SW480 (cell line): ENCODE measurements around the gene LRRC8A.

Experiments
- DNase-seq: peaks from one replicate; pipeline ENCODE4 v3.0.0-alpha.2; 2016; ENCODE audit warnings: low spot score

Gene LRRC8A

DNA sequence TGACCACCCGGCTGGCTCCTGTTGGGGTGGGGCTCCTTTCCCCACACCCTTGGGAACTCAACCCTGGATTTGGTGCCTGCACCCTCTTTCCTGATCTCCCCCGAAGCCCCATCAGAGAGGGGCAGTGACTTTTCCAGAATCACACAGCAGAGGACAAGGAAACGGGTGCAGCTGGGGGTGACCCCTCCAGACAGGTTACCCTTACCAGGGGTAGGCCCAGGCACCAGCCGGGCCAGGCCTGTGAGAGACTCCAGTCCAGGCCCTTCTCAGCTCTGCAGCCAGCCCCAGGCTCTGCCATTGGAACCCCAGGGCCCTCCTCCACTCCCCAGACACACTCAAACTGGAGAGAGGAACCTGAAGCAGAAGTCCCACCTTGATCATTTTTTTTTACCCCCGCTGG, 19.9 kb downstream of the LRRC8A start:
- DNase-seq: no peak

GRCh38 chr9:128902351-128903078, 20.6 kb downstream of the LRRC8A start:
- peak; percentile 97 for DNase-seq

DNA sequence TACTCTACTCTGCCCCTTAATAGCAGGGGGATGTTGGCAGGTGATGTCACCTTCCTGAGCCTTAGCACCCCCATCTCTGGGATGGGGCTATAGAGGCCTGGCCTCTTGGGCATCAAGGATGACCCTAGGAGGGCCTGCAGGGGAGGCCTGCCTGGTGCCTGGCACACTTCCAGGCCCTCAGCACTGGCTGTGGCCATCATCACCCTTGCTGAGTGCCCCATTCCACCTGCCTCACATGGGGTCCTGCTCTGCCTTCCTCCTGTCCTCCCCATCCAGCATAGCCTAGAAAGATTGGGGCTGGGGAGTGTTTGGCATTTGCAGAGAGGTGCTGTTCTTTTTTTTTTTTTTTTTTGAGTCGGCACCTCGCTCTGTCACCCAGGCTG, 21.1 kb downstream of the LRRC8A start:
- no peak for DNase-seq

DNA sequence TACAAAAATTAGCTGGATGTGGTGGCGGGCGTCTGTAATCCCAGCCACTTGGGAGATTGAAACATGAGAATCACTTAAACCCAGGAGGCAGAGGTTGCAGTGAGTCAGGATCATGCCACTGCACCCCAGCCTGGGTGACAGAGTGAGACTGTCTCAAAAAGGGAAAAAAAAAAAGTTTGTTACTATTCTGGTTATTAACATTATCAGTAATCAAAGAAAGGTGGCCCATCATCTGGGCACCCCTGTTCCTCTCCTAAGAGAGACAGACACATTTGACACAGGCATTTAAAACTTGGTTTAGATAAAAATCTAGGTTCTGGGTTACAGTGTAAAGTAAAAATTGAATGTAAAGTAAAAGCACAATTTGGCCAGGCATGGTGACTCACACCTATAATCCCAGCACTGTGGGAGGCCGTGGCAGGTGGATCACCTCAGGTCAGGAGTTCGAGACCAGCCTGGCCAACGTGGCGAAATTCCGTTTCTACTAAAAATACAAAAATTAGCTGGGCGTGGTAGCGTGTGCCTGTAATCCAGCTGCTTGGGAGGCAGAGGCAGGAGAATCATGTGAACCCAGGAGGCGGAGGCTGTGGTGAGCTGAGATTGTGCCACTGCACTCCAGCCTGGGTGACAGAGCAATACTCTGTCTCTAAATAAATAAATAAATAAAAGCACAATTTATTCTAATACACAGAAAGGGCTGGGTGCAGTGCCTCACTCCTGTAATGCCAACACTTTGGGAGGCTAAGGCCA, 22.1 kb downstream of the LRRC8A start:
- DNase-seq: no peak

DNA sequence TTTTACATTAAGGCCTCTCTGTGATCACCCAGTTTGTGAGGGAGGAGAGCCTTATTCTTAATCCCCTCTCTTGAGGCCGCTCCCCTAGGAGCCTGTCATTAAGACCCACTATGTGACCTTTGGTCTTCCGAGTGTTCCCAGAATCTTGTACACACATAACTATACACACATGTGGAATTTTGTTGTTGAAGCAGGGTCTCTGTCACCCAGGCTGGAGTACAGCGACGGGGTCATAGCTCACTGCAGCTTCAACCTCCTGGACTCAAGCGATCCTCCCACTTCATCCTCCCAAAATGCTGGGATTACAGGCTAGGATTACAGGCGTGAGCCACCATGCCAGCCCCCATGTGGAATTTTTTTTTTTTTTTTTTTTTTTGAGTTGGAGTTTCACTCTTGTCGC, 24.0 kb downstream of the LRRC8A start:
- no peak for DNase-seq

DNA sequence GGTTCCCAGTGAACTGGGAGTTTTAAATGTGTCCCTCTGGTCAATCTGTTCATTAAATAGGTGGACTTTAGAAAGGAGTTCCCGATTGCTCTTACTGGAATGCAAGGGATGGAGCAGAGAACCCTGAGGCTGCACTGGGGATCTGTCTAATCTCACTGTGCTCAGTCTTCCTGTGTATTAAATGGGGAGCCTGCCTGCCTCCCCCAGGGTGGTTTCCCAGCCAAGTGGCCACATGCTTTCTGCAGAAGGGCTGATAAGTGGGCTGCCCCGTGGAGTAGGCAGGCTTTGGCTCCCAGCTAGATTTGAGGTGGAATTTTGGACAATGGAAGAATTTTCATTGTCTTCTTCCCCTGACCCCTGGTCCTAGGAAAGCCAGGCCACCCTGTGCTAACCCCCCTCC, 24.8 kb downstream of the LRRC8A start:
- no peak for DNase-seq

DNA sequence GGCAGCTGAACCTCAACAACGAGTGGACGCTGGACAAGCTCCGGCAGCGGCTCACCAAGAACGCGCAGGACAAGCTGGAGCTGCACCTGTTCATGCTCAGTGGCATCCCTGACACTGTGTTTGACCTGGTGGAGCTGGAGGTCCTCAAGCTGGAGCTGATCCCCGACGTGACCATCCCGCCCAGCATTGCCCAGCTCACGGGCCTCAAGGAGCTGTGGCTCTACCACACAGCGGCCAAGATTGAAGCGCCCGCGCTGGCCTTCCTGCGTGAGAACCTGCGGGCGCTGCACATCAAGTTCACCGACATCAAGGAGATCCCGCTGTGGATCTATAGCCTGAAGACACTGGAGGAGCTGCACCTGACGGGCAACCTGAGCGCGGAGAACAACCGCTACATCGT, 26.4 kb downstream of the LRRC8A start:
- no peak for DNase-seq

DNA sequence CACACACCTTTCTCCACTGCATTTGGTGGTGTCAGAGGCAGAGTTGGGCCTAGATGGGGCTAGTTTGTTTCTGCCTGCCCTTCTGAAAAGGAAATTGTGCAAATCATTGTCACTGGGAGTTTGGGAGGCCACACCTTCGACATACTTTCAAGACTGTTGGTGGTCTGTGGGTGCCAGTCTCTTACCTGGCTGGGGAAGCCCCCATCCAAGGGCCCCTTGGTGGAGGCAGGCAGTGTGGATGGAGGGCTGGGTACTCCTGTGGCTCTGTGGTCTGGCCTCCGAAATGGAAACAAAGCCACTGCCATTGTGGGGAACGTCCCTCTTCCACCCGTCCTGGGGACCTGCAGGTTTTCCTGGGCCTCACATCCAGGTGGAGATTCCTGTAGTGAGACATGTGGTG, 27.9 kb downstream of the LRRC8A start:
- no peak for DNase-seq

DNA sequence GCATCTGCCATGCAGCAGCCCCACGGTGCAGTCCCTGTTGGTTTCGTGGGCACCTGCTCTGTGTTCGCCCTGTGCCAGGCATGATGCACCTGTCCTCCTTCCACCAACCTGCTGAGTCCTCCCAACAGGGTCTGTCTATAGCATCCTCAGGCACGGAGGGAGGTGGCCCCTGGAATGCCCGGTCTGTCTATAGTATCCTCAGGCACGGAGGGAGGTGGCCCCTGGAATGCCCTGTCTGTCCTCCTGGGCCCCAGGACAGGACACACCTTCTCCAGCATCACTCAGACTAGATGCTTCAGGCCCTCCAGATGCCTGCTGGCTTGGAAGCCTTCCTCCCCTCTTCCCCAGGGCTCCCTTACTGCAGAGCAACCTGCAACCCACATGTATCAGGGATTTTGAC, 29.0 kb downstream of the LRRC8A start:
- DNase-seq: peak; percentile 22

DNA sequence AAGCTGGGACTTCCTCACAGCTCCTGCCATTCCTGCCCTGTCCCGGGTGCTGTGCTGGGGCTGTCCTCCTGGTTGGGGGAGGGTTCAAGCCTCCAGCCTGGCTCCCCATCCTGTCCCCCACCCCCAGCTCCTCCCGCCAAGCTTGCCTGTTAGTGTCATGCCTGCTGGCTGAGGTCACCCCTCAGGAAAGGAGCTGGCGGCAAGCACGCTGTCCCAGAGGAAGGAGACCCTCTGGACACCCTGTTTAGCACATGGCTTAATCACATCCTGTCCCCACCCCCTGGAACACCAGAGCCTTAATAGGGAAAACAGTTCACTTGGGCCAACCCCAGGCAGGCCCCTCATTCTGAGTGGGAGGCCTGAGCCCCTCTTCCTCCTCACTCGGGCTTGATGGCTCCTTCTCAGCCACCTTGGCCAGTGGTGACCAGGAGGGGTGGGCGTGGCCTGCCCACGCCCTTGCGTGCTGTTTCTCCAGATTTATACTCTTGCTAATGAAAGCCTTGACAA, 29.6 kb downstream of the LRRC8A start:
- DNase-seq: peak; percentile 87

- peak; percentile 98 for DNase-seq
Measured at GRCh38 chr9:128912270-128912853, 30.4 kb downstream of the LRRC8A start.

- DNase-seq: peak; percentile 69
Measured at GRCh38 chr9:128913048-128913900, 31.3 kb downstream of the LRRC8A start.

GRCh38 chr9:128913995-128914772, 32.3 kb downstream of the LRRC8A start:
- no peak for DNase-seq

DNA sequence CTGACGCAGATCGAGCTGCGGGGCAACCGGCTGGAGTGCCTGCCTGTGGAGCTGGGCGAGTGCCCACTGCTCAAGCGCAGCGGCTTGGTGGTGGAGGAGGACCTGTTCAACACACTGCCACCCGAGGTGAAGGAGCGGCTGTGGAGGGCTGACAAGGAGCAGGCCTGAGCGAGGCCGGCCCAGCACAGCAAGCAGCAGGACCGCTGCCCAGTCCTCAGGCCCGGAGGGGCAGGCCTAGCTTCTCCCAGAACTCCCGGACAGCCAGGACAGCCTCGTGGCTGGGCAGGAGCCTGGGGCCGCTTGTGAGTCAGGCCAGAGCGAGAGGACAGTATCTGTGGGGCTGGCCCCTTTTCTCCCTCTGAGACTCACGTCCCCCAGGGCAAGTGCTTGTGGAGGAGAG, 34.3 kb downstream of the LRRC8A start:
- no peak for DNase-seq

DNA sequence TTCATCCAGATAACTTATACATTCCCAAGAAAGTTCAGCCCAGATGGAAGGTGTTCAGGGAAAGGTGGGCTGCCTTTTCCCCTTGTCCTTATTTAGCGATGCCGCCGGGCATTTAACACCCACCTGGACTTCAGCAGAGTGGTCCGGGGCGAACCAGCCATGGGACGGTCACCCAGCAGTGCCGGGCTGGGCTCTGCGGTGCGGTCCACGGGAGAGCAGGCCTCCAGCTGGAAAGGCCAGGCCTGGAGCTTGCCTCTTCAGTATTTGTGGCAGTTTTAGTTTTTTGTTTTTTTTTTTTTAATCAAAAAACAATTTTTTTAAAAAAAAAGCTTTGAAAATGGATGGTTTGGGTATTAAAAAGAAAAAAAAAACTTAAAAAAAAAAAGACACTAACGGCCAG, 34.8 kb downstream of the LRRC8A start:
- no peak for DNase-seq

- no peak for DNase-seq
Measured at GRCh38 chr9:128917151-128917849, 35.4 kb downstream of the LRRC8A start.

- no peak for DNase-seq
Measured at GRCh38 chr9:128918921-128919320, 37.0 kb downstream of the LRRC8A start.

GRCh38 chr9:128919402-128920089, 37.6 kb downstream of the LRRC8A start:
- no peak for DNase-seq

DNA sequence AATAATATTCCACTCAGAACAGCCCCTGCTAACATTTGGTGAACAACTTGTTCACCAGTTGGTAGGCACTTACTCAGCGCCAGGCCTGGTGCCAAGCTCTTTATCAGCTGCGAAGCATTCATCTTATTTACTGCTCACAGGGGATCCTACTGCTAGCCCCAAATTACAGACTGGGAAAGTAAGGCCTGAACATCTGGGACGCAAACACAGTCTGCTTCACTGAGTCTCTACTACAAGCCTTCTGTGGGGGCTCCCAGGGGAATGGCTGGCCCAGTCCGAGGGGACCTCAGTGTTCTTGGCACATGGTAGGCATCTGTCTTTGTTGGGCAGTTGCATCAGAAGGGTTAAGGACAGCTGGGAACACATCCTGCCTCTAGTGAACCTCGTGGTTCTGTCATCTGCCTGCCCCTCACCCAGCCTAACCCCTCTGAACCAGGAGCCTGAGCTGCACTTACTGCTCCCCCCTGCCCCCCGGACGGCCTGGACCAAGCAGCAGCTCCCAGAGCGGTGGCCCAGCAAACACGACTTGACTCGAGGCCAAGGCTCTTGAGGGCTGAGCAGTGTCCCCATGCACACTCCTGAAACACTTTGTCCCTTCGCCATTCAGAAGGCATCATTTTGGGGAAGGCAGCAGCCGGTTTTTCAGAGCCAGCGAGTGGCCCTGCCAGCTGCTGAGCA, 38.6 kb downstream of the LRRC8A start, which contains the start of gene PHYHD1:
Gene PHYHD1, plus strand, starts transcription at position 602 of the 678 bp plus-strand sequence. CDS start 1,342 bp downstream, outside the sequence.
- DNase-seq: no peak
